SK-MEL-5 (cell line): ENCODE measurements around the gene EPHA10. TPM values are rescaled to one million over a fixed set of nuclear protein-coding genes. Genes with fewer than 3 reads are reported as not detected.
A peak's percentile ranks its signal among the peaks of the same experiment; 100 is the strongest.
"Not testable (repeated sequence)": the region's sequence is repeated elsewhere in the genome, so short reads cannot be mapped to it uniquely, and the experiment has no call there.

ENCODE experiments used
- DNase-seq: peaks from one replicate; pipeline ENCODE4 v3.0.0-alpha.2; 2016; ENCODE audit warnings: low read depth, low spot score
- in situ Hi-C: cut with HindIII; loops from 2 replicates; pipeline ENCODE4 v1.10.0; 2016; ENCODE audit warnings: low sequenced_read_pairs, high pct_unique_total_duplicates, low pct_unique_long_range_greater_than_20kb
- total RNA-seq: library from RNA; depleted of rRNA; stranded (reverse); fragments of >200 nt; shearing (Covaris generic); gene quantifications from 2 replicates; pipeline ENCODE4 v1.2.3, GENCODE V29; 2014

Gene EPHA10
- total RNA-seq, 1 experiment from 2014 or later: 0.13 TPM

GRCh38 chr1:37782491-37782890 lies 17.6 kb upstream of the EPHA10 start:
- in situ Hi-C loops: no loop called here
- DNase-seq: no peak

GRCh38 chr1:37778654-37779053 lies 13.7 kb upstream of the EPHA10 start:
- DNase-seq: no peak
- in situ Hi-C loops: no loop called here

- DNase-seq: no peak
- in situ Hi-C loops: no loop called here
Measured at GRCh38 chr1:37776946-37777516, 12.1 kb upstream of the EPHA10 start.

GRCh38 chr1:37771440-37771839 lies 6.5 kb upstream of the EPHA10 start:
- in situ Hi-C loops: not testable (repeated sequence)

GRCh38 chr1:37767488-37767887 lies 2.6 kb upstream of the EPHA10 start:
- in situ Hi-C loops: no loop called here
- no peak for DNase-seq

More at GRCh38 chr1:37771440-37771839, 6.5 kb upstream of the EPHA10 start:
- DNase-seq: not testable (repeated sequence)

GRCh38 chr1:37765916-37766664 lies 1.2 kb upstream of the EPHA10 start:
- in situ Hi-C loops: no loop called here
- DNase-seq: peak; percentile 21

GRCh38 chr1:37764414-37764825 lies 500 bp downstream of the EPHA10 start:
- peak; percentile 34 for DNase-seq
- in situ Hi-C loops: no loop called here

- in situ Hi-C loops: no loop called here
- DNase-seq: no peak
Measured at GRCh38 chr1:37763791-37764413, 1.0 kb downstream of the EPHA10 start.

GRCh38 chr1:37762516-37762915 lies 2.4 kb downstream of the EPHA10 start:
- no peak for DNase-seq
- in situ Hi-C loops: no loop called here

- no peak for DNase-seq
- in situ Hi-C loops: no loop called here
Measured at GRCh38 chr1:37761416-37762095, 3.4 kb downstream of the EPHA10 start.

- in situ Hi-C loops: no loop called here
- DNase-seq: no peak
Measured at GRCh38 chr1:37759451-37759850, 5.5 kb downstream of the EPHA10 start.

- DNase-seq: no peak
- in situ Hi-C loops: no loop called here
Measured at GRCh38 chr1:37755951-37756560, 8.9 kb downstream of the EPHA10 start.

- in situ Hi-C loops: no loop called here
- DNase-seq: no peak
Measured at GRCh38 chr1:37755290-37755689, 9.6 kb downstream of the EPHA10 start.

- in situ Hi-C loops: no loop called here
- DNase-seq: no peak
Measured at GRCh38 chr1:37753473-37754321, 11.2 kb downstream of the EPHA10 start.

- in situ Hi-C loops: no loop called here
- DNase-seq: no peak
Measured at GRCh38 chr1:37752583-37753471, 12.1 kb downstream of the EPHA10 start.

- in situ Hi-C loops: no loop called here
- no peak for DNase-seq
Measured at GRCh38 chr1:37752213-37752582, 12.7 kb downstream of the EPHA10 start.
